ENCODE results near the gene LZTFL1.

- TF ChIP-seq, protein P1, sequence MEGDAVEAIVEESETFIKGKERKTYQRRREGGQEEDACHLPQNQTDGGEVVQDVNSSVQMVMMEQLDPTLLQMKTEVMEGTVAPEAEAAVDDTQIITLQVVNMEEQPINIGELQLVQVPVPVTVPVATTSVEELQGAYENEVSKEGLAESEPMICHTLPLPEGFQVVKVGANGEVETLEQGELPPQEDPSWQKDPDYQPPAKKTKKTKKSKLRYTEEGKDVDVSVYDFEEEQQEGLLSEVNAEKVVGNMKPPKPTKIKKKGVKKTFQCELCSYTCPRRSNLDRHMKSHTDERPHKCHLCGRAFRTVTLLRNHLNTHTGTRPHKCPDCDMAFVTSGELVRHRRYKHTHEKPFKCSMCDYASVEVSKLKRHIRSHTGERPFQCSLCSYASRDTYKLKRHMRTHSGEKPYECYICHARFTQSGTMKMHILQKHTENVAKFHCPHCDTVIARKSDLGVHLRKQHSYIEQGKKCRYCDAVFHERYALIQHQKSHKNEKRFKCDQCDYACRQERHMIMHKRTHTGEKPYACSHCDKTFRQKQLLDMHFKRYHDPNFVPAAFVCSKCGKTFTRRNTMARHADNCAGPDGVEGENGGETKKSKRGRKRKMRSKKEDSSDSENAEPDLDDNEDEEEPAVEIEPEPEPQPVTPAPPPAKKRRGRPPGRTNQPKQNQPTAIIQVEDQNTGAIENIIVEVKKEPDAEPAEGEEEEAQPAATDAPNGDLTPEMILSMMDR (IDR thresholded peaks at IDR 0.05) = no peak
- TF ChIP-seq, protein P2, sequence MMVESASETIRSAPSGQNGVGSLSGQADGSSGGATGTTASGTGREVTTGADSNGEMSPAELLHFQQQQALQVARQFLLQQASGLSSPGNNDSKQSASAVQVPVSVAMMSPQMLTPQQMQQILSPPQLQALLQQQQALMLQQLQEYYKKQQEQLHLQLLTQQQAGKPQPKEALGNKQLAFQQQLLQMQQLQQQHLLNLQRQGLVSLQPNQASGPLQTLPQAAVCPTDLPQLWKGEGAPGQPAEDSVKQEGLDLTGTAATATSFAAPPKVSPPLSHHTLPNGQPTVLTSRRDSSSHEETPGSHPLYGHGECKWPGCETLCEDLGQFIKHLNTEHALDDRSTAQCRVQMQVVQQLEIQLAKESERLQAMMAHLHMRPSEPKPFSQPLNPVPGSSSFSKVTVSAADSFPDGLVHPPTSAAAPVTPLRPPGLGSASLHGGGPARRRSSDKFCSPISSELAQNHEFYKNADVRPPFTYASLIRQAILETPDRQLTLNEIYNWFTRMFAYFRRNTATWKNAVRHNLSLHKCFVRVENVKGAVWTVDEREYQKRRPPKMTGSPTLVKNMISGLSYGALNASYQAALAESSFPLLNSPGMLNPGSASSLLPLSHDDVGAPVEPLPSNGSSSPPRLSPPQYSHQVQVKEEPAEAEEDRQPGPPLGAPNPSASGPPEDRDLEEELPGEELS (CRISPR knock-in tag; IDR thresholded peaks at IDR 0.05) = no peak
- TF ChIP-seq ZNF263 (CRISPR knock-in tag; IDR thresholded peaks at IDR 0.05; ENCODE audit: low read depth) = no peak
- no peak for TF ChIP-seq ATF1 (CRISPR knock-in tag; IDR thresholded peaks at IDR 0.05)
- no peak for TF ChIP-seq ATF2 (CRISPR knock-in tag; IDR thresholded peaks at IDR 0.05; ENCODE audit: borderline replicate concordance, low read depth)
- no peak for TF ChIP-seq STAT6 (CRISPR knock-in tag; conservative IDR thresholded peaks at IDR 0.05; ENCODE audit: low read depth)
- TF ChIP-seq RELA (CRISPR knock-in tag; IDR thresholded peaks at IDR 0.05; ENCODE audit: borderline replicate concordance) = no peak
- TF ChIP-seq ZNF317 (CRISPR knock-in tag; IDR thresholded peaks at IDR 0.05; ENCODE audit: borderline replicate concordance, low read depth) = no peak
- TF ChIP-seq CREB1 (CRISPR knock-in tag; IDR thresholded peaks at IDR 0.05) = no peak
- no peak for TF ChIP-seq HMGXB4 (CRISPR knock-in tag; IDR thresholded peaks at IDR 0.05)
Measured at GRCh38 chr3:45795509-45795881, 46.4 kb downstream of the LZTFL1 start.

Data from WTC11 (cell line).